Measurements from ENCODE around the gene CORIN.

Gene CORIN

GRCh38 chr4:47598896-47599295 is 239.0 kb downstream of the CORIN start:
- FAIRE-seq (no peak), DNase-seq (ENCODE audit: insufficient read length, low spot score) (no peak)
- TF ChIP-seq SPI1 (IDR thresholded peaks at IDR 0.05; ENCODE audit: low read depth, low read length): no peak
- TF ChIP-seq POU2F2 (IDR thresholded peaks at IDR 0.05; ENCODE audit: low read depth, low read length): no peak
- TF ChIP-seq PAX5 (IDR thresholded peaks at IDR 0.05; ENCODE audit: insufficient read depth, low read length, severe bottlenecking): no peak
- TF ChIP-seq POLR2A (IDR thresholded peaks at IDR 0.05; ENCODE audit: low read depth, low read length): no peak
- no peak for TF ChIP-seq TAF1 (IDR thresholded peaks at IDR 0.05; ENCODE audit: low read depth, low read length)
- no peak for TF ChIP-seq POLR2AphosphoS5 (IDR thresholded peaks at IDR 0.05; ENCODE audit: low read depth, low read length)

- DNase-seq (ENCODE audit: insufficient read length, low spot score) (no peak), FAIRE-seq (no peak)
- TF ChIP-seq POLR2AphosphoS5 (IDR thresholded peaks at IDR 0.05; ENCODE audit: low read depth, low read length): no peak
- TF ChIP-seq SPI1 (IDR thresholded peaks at IDR 0.05; ENCODE audit: low read depth, low read length): no peak
- TF ChIP-seq TAF1 (IDR thresholded peaks at IDR 0.05; ENCODE audit: low read depth, low read length): no peak
- no peak for TF ChIP-seq POLR2A (IDR thresholded peaks at IDR 0.05; ENCODE audit: low read depth, low read length)
- TF ChIP-seq POU2F2 (IDR thresholded peaks at IDR 0.05; ENCODE audit: low read depth, low read length): no peak
- TF ChIP-seq PAX5 (IDR thresholded peaks at IDR 0.05; ENCODE audit: insufficient read depth, low read length, severe bottlenecking): no peak
These were observed 239.5 kb downstream of the CORIN start for GRCh38 chr4:47598320-47598719.

GRCh38 chr4:47597696-47598095 is 240.2 kb downstream of the CORIN start:
- FAIRE-seq: no peak
- TF ChIP-seq TAF1 (IDR thresholded peaks at IDR 0.05; ENCODE audit: low read depth, low read length) (no peak), POLR2AphosphoS5 (IDR thresholded peaks at IDR 0.05; ENCODE audit: low read depth, low read length) (no peak), POU2F2 (IDR thresholded peaks at IDR 0.05; ENCODE audit: low read depth, low read length) (no peak), SPI1 (IDR thresholded peaks at IDR 0.05; ENCODE audit: low read depth, low read length) (no peak), POLR2A (IDR thresholded peaks at IDR 0.05; ENCODE audit: low read depth, low read length) (no peak), PAX5 (IDR thresholded peaks at IDR 0.05; ENCODE audit: insufficient read depth, low read length, severe bottlenecking) (no peak)
- no peak for DNase-seq (ENCODE audit: insufficient read length, low spot score)

DNA sequence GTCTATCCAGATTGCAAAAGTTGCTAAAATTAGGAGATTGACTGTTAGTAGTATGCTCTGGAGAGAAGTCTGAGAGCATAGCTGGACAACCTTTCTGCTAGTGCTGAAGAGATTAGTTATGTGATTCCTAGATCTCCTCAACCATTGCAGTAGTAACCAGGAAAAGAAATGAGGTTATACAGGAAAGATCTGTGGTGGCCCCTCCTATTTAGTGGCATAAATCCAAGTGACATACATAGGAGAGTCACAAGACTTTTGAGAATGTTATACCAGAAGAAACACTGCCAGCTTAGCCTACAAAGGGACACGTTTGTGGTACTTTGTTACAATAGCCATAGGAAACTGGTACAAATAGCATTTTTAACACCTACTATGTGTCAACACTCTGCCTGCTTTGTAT is 247.5 kb downstream of the CORIN start:
- TF ChIP-seq POU2F2 (IDR thresholded peaks at IDR 0.05; ENCODE audit: low read depth, low read length): no peak
- no peak for TF ChIP-seq POLR2A (IDR thresholded peaks at IDR 0.05; ENCODE audit: low read depth, low read length)
- no peak for TF ChIP-seq TAF1 (IDR thresholded peaks at IDR 0.05; ENCODE audit: low read depth, low read length)
- FAIRE-seq: no peak

DNA sequence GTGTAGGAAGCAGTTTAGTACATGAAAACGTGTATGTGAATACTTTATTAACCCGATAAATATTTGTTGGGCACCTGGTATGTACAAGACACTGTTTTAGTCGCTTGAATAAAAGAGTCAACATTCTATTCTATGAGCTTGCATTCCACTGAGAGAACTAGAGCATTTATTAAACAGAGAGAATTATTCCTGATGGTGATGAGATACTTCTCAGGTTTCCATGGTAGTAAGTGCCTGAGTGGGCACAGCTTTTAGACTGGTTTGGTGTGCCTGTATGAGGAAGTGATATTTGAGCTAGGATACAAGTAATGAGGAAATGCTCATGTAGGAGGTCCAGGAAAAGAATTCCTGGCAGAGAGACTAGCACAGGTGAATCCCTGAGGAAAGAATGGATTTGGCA is 258.6 kb downstream of the CORIN start:
- FAIRE-seq (no peak), DNase-seq (ENCODE audit: insufficient read length, low spot score) (no peak)
- TF ChIP-seq PAX5 (IDR thresholded peaks at IDR 0.05; ENCODE audit: insufficient read depth, low read length, severe bottlenecking) (no peak), POLR2AphosphoS5 (IDR thresholded peaks at IDR 0.05; ENCODE audit: low read depth, low read length) (no peak), POU2F2 (IDR thresholded peaks at IDR 0.05; ENCODE audit: low read depth, low read length) (no peak), POLR2A (IDR thresholded peaks at IDR 0.05; ENCODE audit: low read depth, low read length) (no peak), SPI1 (IDR thresholded peaks at IDR 0.05; ENCODE audit: low read depth, low read length) (no peak), TAF1 (IDR thresholded peaks at IDR 0.05; ENCODE audit: low read depth, low read length) (no peak)

More for the DNA sequence above, 247.5 kb downstream of the CORIN start:
- no peak for DNase-seq (ENCODE audit: insufficient read length, low spot score)

- TF ChIP-seq TAF1 (IDR thresholded peaks at IDR 0.05; ENCODE audit: low read depth, low read length): no peak
- TF ChIP-seq PAX5 (IDR thresholded peaks at IDR 0.05; ENCODE audit: insufficient read depth, low read length, severe bottlenecking): no peak
- TF ChIP-seq POU2F2 (IDR thresholded peaks at IDR 0.05; ENCODE audit: low read depth, low read length): no peak
- DNase-seq (ENCODE audit: insufficient read length, low spot score): no peak
- no peak for FAIRE-seq
These were observed 259.9 kb downstream of the CORIN start for GRCh38 chr4:47577779-47578553.

- no peak for FAIRE-seq
- TF ChIP-seq POLR2A (IDR thresholded peaks at IDR 0.05; ENCODE audit: low read depth, low read length): no peak
- TF ChIP-seq TAF1 (IDR thresholded peaks at IDR 0.05; ENCODE audit: low read depth, low read length): no peak
- TF ChIP-seq PAX5 (IDR thresholded peaks at IDR 0.05; ENCODE audit: insufficient read depth, low read length, severe bottlenecking): no peak
- TF ChIP-seq POU2F2 (IDR thresholded peaks at IDR 0.05; ENCODE audit: low read depth, low read length): no peak
- TF ChIP-seq SPI1 (IDR thresholded peaks at IDR 0.05; ENCODE audit: low read depth, low read length): no peak
- TF ChIP-seq POLR2AphosphoS5 (IDR thresholded peaks at IDR 0.05; ENCODE audit: low read depth, low read length): no peak
- DNase-seq (ENCODE audit: insufficient read length, low spot score): no peak
These were observed 264.9 kb downstream of the CORIN start for GRCh38 chr4:47572981-47573380.

- no peak for TF ChIP-seq POLR2AphosphoS5 (IDR thresholded peaks at IDR 0.05; ENCODE audit: low read depth, low read length)
- TF ChIP-seq TAF1 (IDR thresholded peaks at IDR 0.05; ENCODE audit: low read depth, low read length): no peak
- no peak for TF ChIP-seq POLR2A (IDR thresholded peaks at IDR 0.05; ENCODE audit: low read depth, low read length)
- no peak for TF ChIP-seq POU2F2 (IDR thresholded peaks at IDR 0.05; ENCODE audit: low read depth, low read length)
- no peak for TF ChIP-seq PAX5 (IDR thresholded peaks at IDR 0.05; ENCODE audit: insufficient read depth, low read length, severe bottlenecking)
- TF ChIP-seq SPI1 (IDR thresholded peaks at IDR 0.05; ENCODE audit: low read depth, low read length): no peak
- no peak for FAIRE-seq
- no peak for DNase-seq (ENCODE audit: insufficient read length, low spot score)
These were observed 267.1 kb downstream of the CORIN start for GRCh38 chr4:47570816-47571215.

GRCh38 chr4:47567511-47567910 is 270.4 kb downstream of the CORIN start:
- no peak for TF ChIP-seq PAX5 (IDR thresholded peaks at IDR 0.05; ENCODE audit: insufficient read depth, low read length, severe bottlenecking)
- TF ChIP-seq SPI1 (IDR thresholded peaks at IDR 0.05; ENCODE audit: low read depth, low read length): no peak
- no peak for TF ChIP-seq POU2F2 (IDR thresholded peaks at IDR 0.05; ENCODE audit: low read depth, low read length)
- DNase-seq (ENCODE audit: insufficient read length, low spot score) (no peak), FAIRE-seq (no peak)

DNA sequence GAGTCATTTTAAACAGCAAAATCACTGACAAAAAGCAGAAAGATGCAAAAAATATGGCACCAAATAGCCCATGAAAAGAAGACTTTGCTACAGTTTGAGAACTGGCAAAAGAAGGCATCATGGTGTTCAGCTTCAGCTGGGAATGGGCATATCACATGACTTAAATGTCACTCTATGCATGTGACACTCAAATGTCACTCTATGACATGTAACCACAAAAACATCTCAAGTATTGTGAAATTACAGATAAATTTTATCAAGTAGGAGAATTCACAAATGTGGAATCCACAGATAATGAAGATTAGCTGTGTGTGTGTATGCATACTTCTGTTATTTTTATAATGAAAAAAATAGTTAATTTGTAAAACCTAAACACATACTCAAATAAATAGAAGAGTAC is 270.9 kb downstream of the CORIN start:
- DNase-seq (ENCODE audit: insufficient read length, low spot score) (no peak), FAIRE-seq (no peak)
- TF ChIP-seq POLR2AphosphoS5 (IDR thresholded peaks at IDR 0.05; ENCODE audit: low read depth, low read length) (no peak), POLR2A (IDR thresholded peaks at IDR 0.05; ENCODE audit: low read depth, low read length) (no peak), SPI1 (IDR thresholded peaks at IDR 0.05; ENCODE audit: low read depth, low read length) (no peak), POU2F2 (IDR thresholded peaks at IDR 0.05; ENCODE audit: low read depth, low read length) (no peak), TAF1 (IDR thresholded peaks at IDR 0.05; ENCODE audit: low read depth, low read length) (no peak)

All from GM12891 (cell line).